Measurements from ENCODE around the gene LIPK.

The LIPK gene

GRCh38 chr10:88687853-88688467 is 18.1 kb upstream of the LIPK start:
- H3K27ac ChIP-seq (ENCODE audit: poor library complexity, severe bottlenecking): no peak overlapping the region
- ATAC-seq (ENCODE audit: low read depth) (no peak), DNase-seq (ENCODE audit: low spot score) (no peak)
- no peak overlapping the region for H3K4me3 ChIP-seq (ENCODE audit: severe bottlenecking)
- no peaks in the 10 kb centered on the region for H3K9me3 ChIP-seq (ENCODE audit: severe bottlenecking)
- H3K4me1 ChIP-seq (ENCODE audit: insufficient read depth, poor library complexity, severe bottlenecking): no peaks in the 10 kb centered on the region
- peak; percentile 95 for TF ChIP-seq CTCF (IDR thresholded peaks at IDR 0.05; ENCODE audit: poor library complexity, severe bottlenecking)
- H3K27me3 ChIP-seq (ENCODE audit: insufficient read depth, poor library complexity, severe bottlenecking): no peaks in the 10 kb centered on the region
- H3K36me3 ChIP-seq (ENCODE audit: low read depth): no peaks in the 10 kb centered on the region

- DNase-seq (ENCODE audit: low spot score) (no peak), ATAC-seq (ENCODE audit: low read depth) (no peak)
- TF ChIP-seq CTCF (IDR thresholded peaks at IDR 0.05; ENCODE audit: poor library complexity, severe bottlenecking): no peak
- H3K27ac ChIP-seq (ENCODE audit: poor library complexity, severe bottlenecking): peak overlapping the region; percentile 16
- H3K36me3 ChIP-seq (ENCODE audit: low read depth): no peaks in the 10 kb centered on the region
- no peaks in the 10 kb centered on the region for H3K4me1 ChIP-seq (ENCODE audit: insufficient read depth, poor library complexity, severe bottlenecking)
- H3K9me3 ChIP-seq (ENCODE audit: severe bottlenecking): no peaks in the 10 kb centered on the region
- no peaks in the 10 kb centered on the region for H3K27me3 ChIP-seq (ENCODE audit: insufficient read depth, poor library complexity, severe bottlenecking)
- H3K4me3 ChIP-seq (ENCODE audit: severe bottlenecking): no peak overlapping the region
These were observed 16.7 kb upstream of the LIPK start for GRCh38 chr10:88689366-88689765.

- H3K4me3 ChIP-seq (ENCODE audit: severe bottlenecking): no peak overlapping the region
- no peaks in the 10 kb centered on the region for H3K36me3 ChIP-seq (ENCODE audit: low read depth)
- TF ChIP-seq CTCF (IDR thresholded peaks at IDR 0.05; ENCODE audit: poor library complexity, severe bottlenecking): peak; percentile 64
- no peak for ATAC-seq (ENCODE audit: low read depth)
- no peaks in the 10 kb centered on the region for H3K27me3 ChIP-seq (ENCODE audit: insufficient read depth, poor library complexity, severe bottlenecking)
- no peaks in the 10 kb centered on the region for H3K9me3 ChIP-seq (ENCODE audit: severe bottlenecking)
- H3K4me1 ChIP-seq (ENCODE audit: insufficient read depth, poor library complexity, severe bottlenecking): no peaks in the 10 kb centered on the region
- DNase-seq (ENCODE audit: low spot score): no peak
- H3K27ac ChIP-seq (ENCODE audit: poor library complexity, severe bottlenecking): no peak overlapping the region
These were observed 12.5 kb upstream of the LIPK start for GRCh38 chr10:88693392-88694020.

- peaks cover 41% of the 10 kb centered on the region for H3K4me1 ChIP-seq (ENCODE audit: insufficient read depth, poor library complexity, severe bottlenecking)
- no peaks in the 10 kb centered on the region for H3K27me3 ChIP-seq (ENCODE audit: insufficient read depth, poor library complexity, severe bottlenecking)
- no peaks in the 10 kb centered on the region for H3K9me3 ChIP-seq (ENCODE audit: severe bottlenecking)
- H3K36me3 ChIP-seq (ENCODE audit: low read depth): no peaks in the 10 kb centered on the region
- H3K4me3 ChIP-seq (ENCODE audit: severe bottlenecking): no peak overlapping the region
- H3K27ac ChIP-seq (ENCODE audit: poor library complexity, severe bottlenecking): peak overlapping the region; percentile 76
- DNase-seq (ENCODE audit: low spot score) (peak; percentile 67), ATAC-seq (ENCODE audit: low read depth) (peak; percentile 94)
- TF ChIP-seq CTCF (IDR thresholded peaks at IDR 0.05; ENCODE audit: poor library complexity, severe bottlenecking): no peak
These were observed 3.0 kb upstream of the LIPK start for GRCh38 chr10:88702848-88703597.
